GM18508 (cell line): ENCODE data around the gene PCCA.

Experiments used
- ATAC-seq: cut with Tn5 transposase; IDR thresholded peaks from one replicate; pipeline ENCODE4 v1.9.1; 2021; ENCODE audit warnings: moderate number of reproducible peaks; ENCODE audit not compliant: insufficient read depth, unreplicated experiment

The PCCA gene

DNA sequence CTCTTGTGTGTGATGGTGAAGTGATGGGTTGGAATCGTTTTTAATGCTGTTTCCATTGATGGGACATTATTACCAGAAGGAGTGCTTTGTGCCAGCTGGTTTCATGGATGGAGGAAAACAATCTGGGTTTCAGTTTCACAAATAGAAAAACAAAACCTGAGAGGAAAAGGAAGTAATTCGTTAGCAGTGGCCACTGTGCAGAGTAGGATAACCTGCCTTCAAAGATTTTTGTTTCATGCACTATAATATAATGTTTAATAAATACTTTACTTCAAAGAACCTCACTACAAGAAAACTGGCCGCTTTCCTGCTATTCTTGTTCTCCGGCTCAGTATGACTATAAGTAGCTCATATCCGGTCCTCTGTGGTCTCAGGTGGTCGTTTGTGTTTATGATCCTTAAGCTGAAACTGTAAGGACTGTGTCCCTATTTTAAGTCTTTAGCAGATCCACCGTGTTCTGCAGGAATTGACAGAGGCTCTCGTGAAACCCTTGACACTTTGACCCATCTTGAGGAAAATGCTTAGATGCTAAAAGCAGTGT, 395.0 kb downstream of the PCCA start:
- ATAC-seq = no peak

DNA sequence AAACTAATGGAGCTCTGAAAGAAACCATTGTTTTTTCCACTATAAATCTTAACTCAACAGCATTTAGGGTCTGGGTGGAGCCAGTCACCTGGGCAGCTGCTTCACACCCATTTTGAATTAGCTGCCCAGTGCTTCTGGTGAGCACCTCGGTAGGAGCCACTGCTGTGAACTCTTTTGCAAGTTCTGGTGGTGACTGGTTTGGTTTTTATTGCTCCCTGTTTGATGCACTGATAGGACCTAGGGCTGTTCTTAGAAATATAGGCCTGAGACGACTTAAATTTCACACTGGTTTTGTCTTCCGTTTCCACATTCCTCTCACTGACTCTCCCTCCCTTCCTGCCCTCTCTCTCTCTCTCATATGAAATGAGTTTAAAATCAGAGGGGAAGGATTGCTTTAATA, 395.8 kb downstream of the PCCA start:
- ATAC-seq = no peak

DNA sequence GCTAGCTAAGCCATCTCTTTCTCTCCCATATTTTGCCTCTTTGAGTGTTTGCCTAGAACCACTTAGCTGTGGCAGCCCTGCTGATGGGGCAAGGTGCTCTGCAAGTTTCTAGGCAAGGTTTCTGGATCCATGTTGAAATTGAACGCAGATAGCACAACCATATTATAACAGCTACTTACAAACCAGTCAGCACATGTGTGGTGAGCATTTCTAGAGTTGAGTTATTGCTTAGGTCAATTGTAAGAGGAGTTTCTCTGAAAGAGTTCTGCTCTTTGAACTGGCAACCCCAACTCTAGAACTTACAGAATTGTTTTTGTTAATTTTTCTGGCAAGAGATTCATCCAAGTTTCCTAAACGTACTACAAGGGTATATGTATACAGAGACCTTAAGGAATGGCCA, 396.4 kb downstream of the PCCA start:
- ATAC-seq = no peak

DNA sequence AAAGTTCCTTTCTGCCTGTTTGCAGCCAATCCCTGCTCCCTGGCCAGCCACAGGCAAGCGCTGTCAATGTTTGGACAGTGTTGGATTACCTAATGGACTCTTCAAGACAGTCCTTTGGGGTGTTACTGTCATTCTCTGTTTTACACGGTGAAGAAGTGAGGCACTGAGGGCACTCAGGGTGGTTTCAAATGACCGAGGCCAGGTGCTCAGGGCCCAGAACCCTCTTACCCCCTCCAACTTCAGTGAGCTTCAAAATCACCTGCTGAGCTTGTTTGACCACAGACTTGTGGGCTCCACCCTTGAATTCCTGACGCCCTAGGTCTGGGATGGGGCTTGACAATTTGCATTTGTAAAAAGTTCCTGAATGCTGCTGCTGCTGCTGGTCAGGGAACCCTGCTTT, 401.8 kb downstream of the PCCA start:
- ATAC-seq = no peak

DNA sequence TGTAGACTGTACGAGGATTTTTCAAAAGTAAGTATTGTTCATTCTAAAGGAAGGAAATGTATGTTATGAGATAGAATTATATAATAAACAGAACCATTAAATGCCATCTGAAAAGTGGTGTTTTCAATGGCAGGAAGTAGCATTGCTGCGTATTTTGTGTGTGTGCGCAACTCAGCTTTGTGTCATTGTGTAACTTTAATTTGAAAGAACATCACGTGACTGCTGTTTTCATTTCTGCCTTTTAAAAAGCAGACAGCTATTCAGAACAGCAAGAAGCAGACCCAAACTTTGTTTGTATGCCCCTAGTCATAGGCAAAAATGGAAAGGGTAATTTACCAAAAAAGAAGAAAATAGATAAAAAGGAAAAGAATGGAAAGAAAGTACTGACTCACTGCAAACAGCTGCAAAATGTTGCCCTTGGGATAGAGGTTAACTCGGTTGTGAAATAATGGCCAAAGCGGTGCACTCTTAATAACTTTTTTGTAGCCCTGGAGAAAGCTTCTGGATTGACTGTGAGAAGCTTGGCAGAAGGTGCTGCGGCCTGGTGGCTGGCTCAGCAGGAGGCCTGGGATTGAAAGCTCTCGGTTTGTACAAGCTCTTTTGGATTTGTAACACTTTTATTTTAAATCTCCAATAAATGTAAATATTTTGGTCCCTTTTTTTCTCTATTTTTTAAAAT, 402.4 kb downstream of the PCCA start:
- no peak for ATAC-seq

DNA sequence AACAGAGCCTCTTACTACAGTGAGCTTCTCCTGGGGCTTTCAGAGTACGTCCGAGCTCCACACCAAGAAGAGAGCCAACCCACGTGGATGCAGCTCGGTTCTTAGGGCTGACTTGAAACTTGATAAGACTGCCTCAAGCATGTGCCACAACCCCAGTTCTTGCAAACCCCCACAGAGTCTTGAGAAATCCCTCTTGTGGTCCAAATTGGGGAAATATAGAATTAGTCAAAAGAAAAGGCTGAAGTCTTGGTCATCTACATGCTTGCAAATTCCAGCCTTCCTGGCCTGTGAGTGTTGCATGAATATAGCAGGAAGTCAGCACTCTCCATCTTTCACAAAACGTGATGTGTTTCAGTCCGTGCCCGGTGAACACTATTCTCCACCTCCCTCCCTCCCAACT, 404.5 kb downstream of the PCCA start:
- no peak for ATAC-seq

DNA sequence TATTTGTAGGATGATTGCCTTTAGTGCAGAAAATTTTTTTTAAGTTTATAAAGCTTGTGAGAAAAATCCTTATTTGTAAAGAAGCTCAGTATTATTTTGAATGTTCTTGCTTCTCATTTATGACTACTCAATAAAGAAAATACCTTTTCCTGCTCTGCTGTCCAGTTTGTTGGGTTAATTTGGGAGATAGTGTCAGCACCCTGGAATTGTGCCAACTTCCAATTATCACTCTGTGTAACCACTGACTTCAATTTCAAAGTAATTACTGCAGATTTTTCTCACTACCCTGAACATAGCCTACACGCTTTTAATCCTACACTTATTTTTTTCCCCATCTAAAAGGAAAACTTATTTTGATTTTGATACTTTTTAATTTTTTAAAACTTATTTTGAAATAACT, 406.6 kb downstream of the PCCA start:
- ATAC-seq = no peak

DNA sequence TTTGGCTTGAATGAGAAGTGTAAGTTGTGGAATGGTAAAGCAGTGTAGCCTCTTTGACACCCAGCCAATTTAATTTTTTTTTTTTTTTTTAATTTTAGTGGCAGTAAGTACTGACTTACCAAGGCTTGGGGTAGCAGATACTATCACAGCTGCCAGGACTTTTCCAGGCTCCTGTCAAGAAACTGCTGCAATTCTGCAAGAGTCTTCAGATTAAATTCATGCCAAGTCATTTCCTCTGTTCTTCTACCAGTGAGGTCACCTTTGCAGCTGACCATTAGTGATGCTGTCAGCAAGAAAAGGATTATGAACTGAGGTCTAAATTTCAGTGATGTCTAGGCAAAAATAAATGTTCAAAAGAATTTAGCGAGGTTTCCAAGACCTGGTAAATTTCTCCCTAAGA, 408.5 kb downstream of the PCCA start:
- ATAC-seq = no peak

DNA sequence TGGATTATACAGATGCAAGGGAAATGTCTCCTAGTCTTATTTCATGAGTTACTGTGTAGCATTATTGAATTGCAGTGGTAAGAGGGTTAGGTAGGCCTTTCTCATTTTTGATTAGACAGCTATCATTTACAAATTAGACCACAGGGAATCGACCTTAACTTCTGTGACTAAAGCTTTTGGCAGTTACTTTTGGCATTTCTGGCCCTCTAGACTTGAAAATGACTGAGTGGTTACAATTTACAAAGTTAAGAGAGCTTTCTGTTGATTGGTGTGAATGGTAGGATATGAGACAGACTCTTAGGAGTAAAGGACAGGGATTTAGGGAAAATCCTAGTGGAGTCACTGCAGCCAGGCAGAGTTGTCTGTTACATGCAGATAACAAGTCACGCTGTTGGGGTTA, 413.6 kb downstream of the PCCA start:
- ATAC-seq = no peak

DNA sequence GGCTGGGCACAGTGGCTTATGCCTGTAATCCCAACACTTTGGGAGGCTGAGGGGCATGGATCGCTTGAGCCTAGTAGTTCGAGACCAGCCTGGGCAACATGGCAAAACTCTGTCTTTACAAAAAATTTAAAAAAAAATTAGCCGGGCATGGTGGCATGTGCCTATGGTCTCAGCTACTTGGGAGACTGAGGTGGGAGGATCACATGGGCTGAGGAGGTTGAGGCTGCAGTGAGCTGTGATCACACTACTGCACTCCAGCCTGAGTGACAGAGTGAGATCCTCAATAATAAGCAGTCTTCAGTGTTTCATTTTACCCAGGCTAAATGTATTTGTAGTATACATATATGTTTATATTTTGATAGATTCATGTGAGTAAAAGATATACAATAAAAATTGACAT, 414.7 kb downstream of the PCCA start:
- no peak for ATAC-seq

DNA sequence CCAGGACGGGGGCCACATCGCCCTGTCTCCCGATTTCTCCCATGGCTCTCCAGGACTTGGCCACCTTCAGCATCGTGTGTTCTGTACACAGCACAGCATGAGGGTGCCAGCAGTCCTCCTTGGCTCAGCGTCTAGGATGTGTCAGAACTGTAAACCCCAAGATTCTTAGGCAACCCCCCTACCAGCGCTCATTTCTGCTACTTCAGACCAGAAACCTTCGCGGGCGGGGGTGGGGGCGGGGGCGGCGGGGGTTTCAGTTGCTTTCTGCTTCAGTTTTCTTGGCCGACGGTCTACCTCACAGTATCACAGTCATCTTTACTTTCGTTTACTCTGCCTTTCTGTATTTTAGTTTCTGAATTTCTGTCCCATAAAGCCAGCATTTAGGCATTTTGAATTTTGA, 417.3 kb downstream of the PCCA start:
- ATAC-seq = no peak

DNA sequence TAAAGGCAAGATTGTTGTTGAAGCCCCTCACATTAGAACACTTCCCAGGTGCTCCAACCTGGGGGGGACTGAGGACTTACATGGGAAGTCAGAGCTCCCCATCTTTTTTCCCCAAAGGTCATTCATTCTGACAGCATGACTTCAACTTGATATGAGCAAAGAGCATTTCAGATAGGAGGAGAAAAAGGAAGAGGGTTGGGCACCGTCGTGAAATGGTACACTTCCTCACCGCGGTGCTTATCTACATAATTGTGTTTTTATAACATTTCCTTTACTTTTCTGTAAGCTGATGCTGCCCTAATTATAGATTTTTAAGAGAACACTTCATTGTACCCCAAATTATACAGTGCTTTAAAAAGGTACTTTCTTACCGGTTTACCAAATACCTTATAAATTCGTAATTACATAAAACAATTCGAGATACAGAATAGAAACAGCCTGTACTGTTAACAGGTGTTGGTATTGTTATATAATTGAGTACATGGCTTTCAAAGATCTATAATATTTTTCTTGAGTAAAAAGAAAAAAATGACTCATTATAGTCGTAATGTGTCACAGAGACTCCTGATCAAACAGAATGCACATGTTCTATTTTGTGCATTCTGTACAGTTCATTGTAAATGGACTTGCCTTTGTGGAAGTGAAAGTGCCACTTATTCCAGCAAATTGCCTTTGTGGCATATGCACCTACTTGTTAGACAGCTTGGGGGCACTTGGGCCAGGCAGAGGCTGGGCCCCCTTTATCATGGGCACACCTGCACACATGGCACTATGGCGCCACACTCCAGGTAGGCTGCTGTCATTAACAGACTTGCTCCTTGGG, 417.9 kb downstream of the PCCA start:
- no peak for ATAC-seq

DNA sequence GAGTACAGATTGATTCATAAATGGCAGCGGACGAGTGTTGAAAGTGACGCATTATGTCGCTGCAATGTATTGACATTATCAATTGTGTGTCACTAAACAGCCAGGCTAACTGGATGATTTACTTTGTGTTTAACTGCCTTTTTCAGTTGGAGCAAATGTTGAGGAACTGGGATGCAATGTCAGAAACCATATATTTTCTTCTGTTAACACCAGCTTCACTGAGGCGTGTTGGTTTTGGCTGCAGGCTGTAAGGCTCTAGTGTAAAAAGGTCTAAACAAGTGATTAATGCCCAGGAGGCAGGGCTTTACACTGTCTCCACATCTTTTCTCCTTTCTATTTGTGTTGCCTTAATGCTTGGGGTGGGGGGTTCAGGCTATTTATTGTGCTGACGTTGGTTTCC, 419.6 kb downstream of the PCCA start:
- no peak for ATAC-seq

DNA sequence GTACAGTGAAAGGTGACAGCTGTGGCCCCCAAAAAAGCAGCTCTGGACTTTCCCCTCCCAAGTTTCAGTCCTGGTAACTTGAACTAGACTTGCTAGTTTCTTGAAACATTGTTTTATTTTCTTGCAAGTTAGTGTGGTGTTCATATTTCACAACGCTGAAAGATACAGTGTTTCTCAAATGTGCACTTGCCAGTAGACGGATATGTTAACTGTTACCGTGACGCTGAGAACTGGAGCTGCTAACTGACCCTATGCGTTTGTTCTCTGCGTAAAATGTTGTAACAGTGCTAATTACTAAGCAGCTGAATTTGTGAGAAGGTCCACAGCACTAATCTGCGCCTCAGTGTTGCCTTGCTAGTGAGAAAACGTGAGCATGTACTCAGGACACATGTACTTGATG, 420.1 kb downstream of the PCCA start:
- ATAC-seq = no peak

DNA sequence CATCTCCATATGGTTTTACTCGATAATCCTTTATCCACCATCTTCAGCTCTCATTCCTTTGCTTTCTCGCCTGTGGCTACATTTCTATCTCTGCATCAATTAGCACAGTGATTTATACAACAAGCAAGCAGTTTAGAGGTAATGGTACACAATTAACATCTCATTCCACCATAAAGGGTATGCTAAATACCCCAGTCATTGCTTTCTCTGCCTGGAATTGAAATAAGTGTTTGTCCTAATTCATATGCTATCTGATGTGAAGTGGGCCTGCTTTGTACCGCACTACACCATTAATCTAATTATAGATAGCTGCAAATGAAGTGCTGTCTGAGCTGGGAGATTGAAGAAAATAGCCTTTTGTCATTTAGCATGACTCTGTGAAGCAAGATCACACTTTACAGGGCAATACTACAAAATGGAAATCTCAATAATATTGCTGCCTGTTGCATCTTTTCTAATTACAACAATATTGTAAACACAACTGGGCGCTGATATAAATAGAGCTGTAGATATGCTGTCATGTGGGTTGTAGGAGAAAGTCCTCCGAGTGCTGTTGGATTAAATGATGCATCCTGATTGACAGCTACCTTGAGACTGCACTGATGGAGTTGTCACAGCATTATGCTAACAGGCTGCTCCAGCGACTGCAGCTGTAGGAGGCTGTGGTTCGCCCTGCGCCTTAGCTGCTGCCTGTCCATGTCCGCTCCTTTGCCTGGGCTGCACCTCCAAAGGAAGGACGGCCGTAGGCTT, 421.5 kb downstream of the PCCA start:
- ATAC-seq = no peak

DNA sequence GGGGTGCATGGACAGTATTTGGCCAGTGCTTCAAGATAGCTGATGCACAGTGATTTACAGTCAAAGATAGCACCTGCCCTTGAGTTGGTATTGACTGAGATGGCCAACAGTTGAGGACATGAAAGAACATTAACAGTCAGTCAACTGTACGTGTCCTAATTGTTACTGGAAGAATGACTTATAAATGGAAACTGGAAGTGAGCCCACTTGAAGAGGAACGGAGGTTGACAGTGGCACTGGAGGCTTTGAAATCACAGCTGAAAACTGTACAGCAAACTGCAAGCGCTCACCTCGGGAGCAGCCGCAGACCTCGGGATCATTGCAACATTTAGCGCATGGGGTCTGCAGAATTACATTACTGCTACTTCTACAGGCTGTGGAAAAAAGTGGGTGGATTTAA, 422.6 kb downstream of the PCCA start:
- ATAC-seq = no peak

DNA sequence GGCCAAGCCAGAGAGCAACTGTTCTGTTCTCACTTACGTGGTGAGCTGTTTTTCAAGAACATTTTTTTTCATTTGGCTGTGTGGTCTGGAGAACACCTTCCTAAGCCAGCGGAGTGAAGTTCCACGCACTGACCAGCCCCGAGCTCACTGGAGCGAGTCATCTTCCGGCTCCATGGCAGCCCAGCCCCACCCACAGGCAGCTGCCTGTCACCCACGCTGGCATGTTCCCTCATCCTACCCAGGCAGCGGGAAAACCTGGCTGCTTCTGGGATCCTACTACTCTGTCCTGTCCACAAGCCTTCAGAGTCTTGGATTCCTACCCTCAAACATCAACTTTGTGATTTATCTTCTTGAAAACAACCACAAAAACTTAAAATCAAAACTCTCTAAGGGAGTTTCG, 423.5 kb downstream of the PCCA start:
- ATAC-seq = no peak

DNA sequence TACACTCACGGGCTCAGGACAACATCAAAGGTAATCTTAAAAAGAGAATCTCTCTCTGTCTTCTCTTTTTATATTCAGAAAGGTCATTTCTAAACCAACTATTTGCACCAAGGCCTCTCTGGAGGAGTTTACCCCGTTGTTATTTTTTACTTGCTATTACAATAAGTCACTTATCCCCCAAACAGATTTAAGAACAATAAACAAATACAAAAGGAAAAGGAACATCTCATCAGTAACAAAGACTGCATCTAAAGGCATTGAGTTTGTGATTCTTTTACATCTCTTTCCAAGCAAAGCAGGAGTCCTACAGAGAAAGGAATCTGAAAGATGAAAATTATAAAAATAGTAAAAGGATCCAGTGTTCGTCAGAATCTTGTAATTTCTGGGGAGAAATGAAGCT, 424.3 kb downstream of the PCCA start:
- ATAC-seq = no peak

DNA sequence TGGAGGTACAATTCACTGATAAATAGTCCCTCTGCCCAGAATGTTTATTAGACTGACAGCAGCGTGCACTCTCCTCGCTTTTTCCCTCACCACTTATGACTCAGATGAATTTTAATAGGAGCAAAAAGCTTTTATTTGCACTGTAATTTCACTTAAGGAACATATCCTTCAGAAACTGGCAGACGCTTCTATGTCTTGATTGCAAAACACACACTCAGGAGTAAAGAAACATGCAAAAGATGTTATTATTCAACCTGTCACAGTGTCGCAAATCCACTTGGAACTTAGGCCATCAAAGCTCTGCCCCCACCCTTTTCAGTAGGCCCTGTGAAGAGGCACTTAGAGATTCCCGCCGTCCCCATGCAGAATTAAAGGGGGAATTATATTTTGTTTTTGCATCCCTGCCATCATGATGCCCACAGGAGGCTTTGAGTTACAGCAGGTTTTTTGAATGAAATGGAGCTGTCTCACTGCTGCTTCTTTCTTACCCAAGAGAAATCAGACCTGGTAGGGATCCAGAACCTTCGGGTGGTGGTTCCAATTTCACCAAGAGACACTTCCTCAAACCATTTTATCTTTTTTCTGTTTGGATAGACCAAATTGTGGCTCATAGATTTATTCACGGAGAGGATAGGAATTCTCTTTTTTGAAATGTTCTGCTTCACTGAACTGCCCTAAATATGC, 425.2 kb downstream of the PCCA start:
- no peak for ATAC-seq

DNA sequence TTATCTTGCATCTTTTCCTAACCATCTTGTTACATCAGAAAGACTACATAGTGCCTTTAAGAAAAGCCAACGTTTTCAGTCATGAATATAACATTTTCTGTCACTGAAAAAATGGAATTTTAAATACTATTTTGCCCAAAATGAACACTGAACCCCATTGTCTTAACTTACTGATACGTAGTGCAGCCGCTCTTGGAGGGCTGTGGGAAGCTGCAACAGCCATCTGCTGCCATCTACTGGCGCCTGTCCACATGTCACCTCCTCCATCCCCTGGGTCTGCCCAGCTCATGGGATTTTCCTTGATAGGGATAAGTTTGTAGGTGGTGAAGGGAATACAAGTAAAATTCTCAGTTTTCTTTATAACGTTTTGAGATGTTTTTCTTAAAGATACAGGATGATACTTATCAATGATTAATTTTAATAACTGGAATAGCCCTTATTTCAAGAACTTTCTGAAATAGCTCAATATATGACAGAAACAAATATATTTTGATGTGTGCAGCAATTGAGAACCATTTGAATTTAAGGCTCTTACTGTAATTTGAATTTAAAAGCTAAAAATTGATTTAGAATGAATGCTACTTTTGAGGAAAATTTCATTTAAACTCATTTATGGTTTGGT, 426.0 kb downstream of the PCCA start:
- ATAC-seq = peak; percentile 90
